ENCODE measurements around the gene ZBTB16.

DNA sequence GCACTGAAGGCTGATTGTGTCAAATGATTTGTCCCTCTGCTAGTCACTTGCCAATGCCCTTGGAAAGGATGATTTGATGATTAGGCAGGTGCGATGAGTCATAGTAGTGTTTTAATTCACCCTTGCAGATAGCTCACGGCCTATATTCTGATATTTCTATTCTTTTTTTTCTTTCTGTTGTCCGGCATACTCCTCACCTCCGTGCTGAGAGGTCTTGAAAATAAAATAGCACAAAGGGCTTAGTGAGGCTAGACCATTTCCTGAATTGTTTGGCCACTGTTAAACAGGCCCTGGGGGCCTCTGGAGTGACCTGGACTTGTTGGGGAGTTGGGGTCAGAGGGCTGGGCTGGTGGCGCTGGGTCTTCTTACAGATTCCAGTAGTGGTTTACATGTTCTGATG, 99.8 kb downstream of the ZBTB16 start:
- TF ChIP-seq POLR2AphosphoS5 (IDR thresholded peaks at IDR 0.05; ENCODE audit: low read depth, low read length) (no peak), CTCF (IDR thresholded peaks at IDR 0.05) (no peak), SIN3A (IDR thresholded peaks at IDR 0.05; ENCODE audit: borderline replicate concordance, insufficient read depth, low read depth, low read length) (no peak), TCF7L2 (IDR thresholded peaks at IDR 0.05; ENCODE audit: low read depth, low read length) (no peak)
- TF ChIP-seq, protein P1, sequence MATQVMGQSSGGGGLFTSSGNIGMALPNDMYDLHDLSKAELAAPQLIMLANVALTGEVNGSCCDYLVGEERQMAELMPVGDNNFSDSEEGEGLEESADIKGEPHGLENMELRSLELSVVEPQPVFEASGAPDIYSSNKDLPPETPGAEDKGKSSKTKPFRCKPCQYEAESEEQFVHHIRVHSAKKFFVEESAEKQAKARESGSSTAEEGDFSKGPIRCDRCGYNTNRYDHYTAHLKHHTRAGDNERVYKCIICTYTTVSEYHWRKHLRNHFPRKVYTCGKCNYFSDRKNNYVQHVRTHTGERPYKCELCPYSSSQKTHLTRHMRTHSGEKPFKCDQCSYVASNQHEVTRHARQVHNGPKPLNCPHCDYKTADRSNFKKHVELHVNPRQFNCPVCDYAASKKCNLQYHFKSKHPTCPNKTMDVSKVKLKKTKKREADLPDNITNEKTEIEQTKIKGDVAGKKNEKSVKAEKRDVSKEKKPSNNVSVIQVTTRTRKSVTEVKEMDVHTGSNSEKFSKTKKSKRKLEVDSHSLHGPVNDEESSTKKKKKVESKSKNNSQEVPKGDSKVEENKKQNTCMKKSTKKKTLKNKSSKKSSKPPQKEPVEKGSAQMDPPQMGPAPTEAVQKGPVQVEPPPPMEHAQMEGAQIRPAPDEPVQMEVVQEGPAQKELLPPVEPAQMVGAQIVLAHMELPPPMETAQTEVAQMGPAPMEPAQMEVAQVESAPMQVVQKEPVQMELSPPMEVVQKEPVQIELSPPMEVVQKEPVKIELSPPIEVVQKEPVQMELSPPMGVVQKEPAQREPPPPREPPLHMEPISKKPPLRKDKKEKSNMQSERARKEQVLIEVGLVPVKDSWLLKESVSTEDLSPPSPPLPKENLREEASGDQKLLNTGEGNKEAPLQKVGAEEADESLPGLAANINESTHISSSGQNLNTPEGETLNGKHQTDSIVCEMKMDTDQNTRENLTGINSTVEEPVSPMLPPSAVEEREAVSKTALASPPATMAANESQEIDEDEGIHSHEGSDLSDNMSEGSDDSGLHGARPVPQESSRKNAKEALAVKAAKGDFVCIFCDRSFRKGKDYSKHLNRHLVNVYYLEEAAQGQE (IDR thresholded peaks at IDR 0.05; ENCODE audit: insufficient read depth in 1 of 2, low read depth in 2 of 2, low read length in 1 of 2) = no peak

Data from Panc1 (cell line).